ENCODE measurements around the gene TBC1D30.

DNA sequence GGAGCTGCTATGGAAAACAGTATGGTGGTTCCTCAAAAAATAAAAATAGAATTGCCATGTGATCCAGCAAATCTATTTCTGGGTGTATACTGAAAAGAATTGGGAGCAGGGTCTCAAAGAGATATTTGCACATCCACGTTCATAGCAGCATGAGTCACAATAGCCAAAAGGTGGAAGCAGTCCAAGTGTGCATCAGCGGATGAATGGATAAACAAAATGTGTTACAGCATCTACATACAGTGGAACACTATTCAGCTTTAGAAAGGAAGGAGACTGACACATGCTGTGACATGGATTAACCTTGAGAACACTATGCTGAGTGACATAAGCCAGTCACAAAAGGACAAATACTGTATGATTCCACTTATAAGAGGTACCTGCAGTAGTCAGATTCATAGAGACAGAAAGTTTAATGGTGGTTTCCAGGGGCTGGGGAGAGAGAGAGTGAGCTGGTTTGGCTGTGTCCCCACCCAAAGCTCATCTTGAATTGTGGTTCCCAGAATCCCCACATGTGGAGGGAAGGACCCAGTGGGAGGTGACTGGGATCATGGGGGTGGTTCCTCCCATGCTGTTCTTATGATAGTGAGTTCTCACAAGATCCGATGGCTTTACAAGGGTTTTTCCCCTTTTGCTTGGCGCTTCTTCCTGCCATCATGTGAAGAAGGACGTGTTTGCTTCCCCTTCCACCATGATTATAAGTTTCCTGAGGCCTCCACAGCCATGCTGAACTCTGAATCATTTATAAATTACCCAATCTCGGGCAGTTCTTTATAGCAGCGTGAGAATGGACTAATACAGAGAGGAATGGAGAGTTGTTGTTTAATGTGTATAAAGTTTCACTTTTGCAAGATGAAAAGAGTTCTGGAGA is 17.6 kb upstream of the TBC1D30 start:
- TF ChIP-seq CTCF (IDR thresholded peaks at IDR 0.05) (no peak), POLR2AphosphoS5 (IDR thresholded peaks at IDR 0.05) (no peak), POLR2A (IDR thresholded peaks at IDR 0.05) (no peak)

Data from suprapubic skin (tissue), 4 donors.